Thyroid gland (tissue), 4 donors: ENCODE data around the gene RGS13. TPM values are rescaled to one million over a fixed set of nuclear protein-coding genes. Genes with fewer than 3 reads are reported as not detected.
"Not testable (repeated sequence)": the region's sequence is repeated elsewhere in the genome, so short reads cannot be mapped to it uniquely, and the experiment has no call there.

Experiments
- DNase-seq, 2 donors: peaks; one replicate each; pipeline ENCODE4 v3.0.0-alpha.2; 2019
- H3K27ac ChIP-seq, 3 donors: fragments of 200-600 bp; sonication (generic); 1 replicate in 2 of 3; 2 replicates in 1 of 3; pipeline ENCODE4 v1.5.1; 2016 to 2019; ENCODE audit warnings: mild to moderate bottlenecking in 1 of 3, moderate library complexity in 1 of 3
- H3K27me3 ChIP-seq: fragments of 200-600 bp; sonication (generic); one replicate; pipeline ENCODE4 v1.5.1; 2019
- H3K36me3 ChIP-seq, 2 donors: fragments of 200-600 bp; sonication (generic); one replicate each; pipeline ENCODE4 v1.5.1; 2016 to 2019
- H3K4me1 ChIP-seq, 2 donors: fragments of 200-600 bp; sonication (generic); one replicate each; pipeline ENCODE4 v1.5.1; 2017 to 2019
- H3K4me3 ChIP-seq, 3 donors: fragments of 200-600 bp; sonication (generic); replicated peaks in 1 of 3; 1 replicate in 2 of 3; 2 replicates in 1 of 3; pipeline ENCODE4 v1.5.1; 2016; ENCODE audit warnings: mild to moderate bottlenecking in 1 of 3
- H3K9me3 ChIP-seq: fragments of 200-600 bp; sonication (generic); one replicate; pipeline ENCODE4 v1.5.1; 2017
- POLR2A ChIP-seq, 2 donors: fragments of 450-650 bp; IDR thresholded peaks; one replicate each; pipeline ENCODE4 v1.6.1; 2017; ENCODE audit warnings: antibody characterized with exemption in 2 of 2, mild to moderate bottlenecking in 2 of 2, moderate library complexity in 1 of 2
- WGBS, 2 donors: methylation state at CpG; one replicate each; pipeline ENCODE4 v1.1.5; 2017; 5-methylcytosine and 5-hydroxymethylcytosine counted together
- intact Hi-C: fragments of 100-400 bp; cut with DNase I; formaldehyde crosslinking; loops from one replicate; pipeline ENCODE4 v1.15.1; 2023
- total RNA-seq, 4 donors: library from RNA; depleted of rRNA; stranded (reverse); fragments of >200 nt; gene quantifications; one replicate each; pipeline ENCODE4 v1.2.3, GENCODE V29; 2016
- TF ChIP-seq, protein P1 (sequence below), 6 experiments: fragments of 200-600 bp in 3 of 6; fragments of 450-650 bp in 3 of 6; sonication (generic) in 3 of 6; IDR thresholded peaks; one replicate each; pipeline ENCODE4 v1.5.1; 2016 to 2019; ENCODE audit warnings: antibody characterized with exemption in 6 of 6, mild to moderate bottlenecking in 2 of 6, inconsistent platforms in 1 of 6, moderate library complexity in 1 of 6

The RGS13 gene
- total RNA-seq, 4 donors from 2014 or later = not detected

DNA sequence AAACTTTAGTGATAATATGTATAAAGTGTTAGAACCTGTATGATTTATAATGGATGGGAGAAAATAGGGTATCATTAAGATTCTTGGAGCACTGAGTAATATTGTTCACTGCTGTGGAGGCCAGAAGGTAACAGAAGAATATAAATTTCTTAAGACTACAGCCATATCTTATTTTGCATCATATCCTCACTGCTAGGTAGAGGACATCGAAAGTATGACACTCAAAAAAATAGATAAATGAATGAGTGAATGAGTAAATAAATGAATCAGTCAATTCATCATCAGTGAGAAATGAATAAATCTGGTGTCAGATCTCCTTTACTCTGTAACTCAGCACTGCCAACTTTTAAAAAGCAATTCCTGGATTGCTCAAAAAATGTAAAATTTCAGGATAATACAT lies 33.2 kb downstream of the RGS13 start:
- no peak overlapping the region for H3K27ac ChIP-seq
- H3K36me3 ChIP-seq = no peaks in the 10 kb centered on the region
- 84 to 91% methylated on average over 1 of the region's 1 CpG for WGBS, 2 donors
- no peak overlapping the region for H3K4me3 ChIP-seq
- DNase-seq = no peak
- intact Hi-C loops = no loop called here
- no peak for TF ChIP-seq POLR2A (IDR thresholded peaks at IDR 0.05)
- TF ChIP-seq, protein P1, sequence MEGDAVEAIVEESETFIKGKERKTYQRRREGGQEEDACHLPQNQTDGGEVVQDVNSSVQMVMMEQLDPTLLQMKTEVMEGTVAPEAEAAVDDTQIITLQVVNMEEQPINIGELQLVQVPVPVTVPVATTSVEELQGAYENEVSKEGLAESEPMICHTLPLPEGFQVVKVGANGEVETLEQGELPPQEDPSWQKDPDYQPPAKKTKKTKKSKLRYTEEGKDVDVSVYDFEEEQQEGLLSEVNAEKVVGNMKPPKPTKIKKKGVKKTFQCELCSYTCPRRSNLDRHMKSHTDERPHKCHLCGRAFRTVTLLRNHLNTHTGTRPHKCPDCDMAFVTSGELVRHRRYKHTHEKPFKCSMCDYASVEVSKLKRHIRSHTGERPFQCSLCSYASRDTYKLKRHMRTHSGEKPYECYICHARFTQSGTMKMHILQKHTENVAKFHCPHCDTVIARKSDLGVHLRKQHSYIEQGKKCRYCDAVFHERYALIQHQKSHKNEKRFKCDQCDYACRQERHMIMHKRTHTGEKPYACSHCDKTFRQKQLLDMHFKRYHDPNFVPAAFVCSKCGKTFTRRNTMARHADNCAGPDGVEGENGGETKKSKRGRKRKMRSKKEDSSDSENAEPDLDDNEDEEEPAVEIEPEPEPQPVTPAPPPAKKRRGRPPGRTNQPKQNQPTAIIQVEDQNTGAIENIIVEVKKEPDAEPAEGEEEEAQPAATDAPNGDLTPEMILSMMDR (IDR thresholded peaks at IDR 0.05) = no peak
- no peaks in the 10 kb centered on the region for H3K9me3 ChIP-seq
- H3K4me1 ChIP-seq = no peaks in the 10 kb centered on the region
- H3K27me3 ChIP-seq = no peaks in the 10 kb centered on the region

DNA sequence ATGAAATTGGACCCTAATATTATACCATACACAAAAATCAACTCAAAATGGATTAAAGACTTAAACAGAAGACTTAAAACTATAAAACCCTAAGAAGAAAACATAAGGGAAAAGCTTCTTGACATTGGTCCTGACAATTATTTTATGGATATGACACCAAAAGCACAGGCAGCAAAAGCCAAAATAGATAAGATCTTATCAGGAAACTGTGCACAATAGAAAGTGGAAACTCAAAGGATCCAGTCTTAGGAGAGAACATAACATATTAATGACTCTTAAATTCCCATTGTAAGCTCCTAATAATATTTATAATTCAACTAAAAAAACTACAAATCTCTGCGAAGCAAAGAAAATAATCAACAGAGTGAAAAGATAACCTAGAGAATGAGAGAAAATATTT lies 39.8 kb downstream of the RGS13 start:
- intact Hi-C loops = no loop called here
- TF ChIP-seq POLR2A (IDR thresholded peaks at IDR 0.05) = no peak
- TF ChIP-seq, protein P1 (IDR thresholded peaks at IDR 0.05) = no peak
- 75 to 80% methylated on average over 1 of the region's 1 CpG for WGBS, 2 donors
- no peaks in the 10 kb centered on the region for H3K27me3 ChIP-seq
- H3K4me1 ChIP-seq = no peaks in the 10 kb centered on the region
- DNase-seq = no peak
- no peak overlapping the region for H3K4me3 ChIP-seq
- no peaks in the 10 kb centered on the region for H3K9me3 ChIP-seq
- no peaks in the 10 kb centered on the region for H3K36me3 ChIP-seq
- no peak overlapping the region for H3K27ac ChIP-seq

DNA sequence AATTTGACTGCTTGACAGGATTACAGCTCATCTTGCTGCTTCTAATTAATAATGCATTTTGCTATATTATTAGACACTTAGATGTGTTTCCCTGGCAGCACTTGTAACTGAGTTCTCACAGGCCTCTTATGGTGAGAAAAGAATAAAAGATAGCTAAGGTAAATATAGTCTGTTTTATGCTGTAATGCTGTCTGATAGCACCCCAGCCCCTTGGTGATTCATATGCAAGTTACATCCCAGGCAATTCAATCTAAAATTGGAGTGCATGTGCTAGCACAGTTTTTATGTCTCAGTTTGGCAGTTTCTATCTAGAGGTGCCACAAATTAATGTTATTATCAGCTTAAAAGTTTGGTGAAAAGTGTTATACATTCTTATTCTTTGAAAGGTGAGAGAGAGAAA lies 42.2 kb downstream of the RGS13 start:
- Histone ChIP-seq H3K9me3 (no peaks in the 10 kb centered on the region), H3K36me3 (no peaks in the 10 kb centered on the region), H3K4me1 (no peaks in the 10 kb centered on the region), H3K27ac (no peak overlapping the region), H3K4me3 (no peak overlapping the region), H3K27me3 (no peaks in the 10 kb centered on the region)
- intact Hi-C loops = no loop called here
- TF ChIP-seq, protein P1 (IDR thresholded peaks at IDR 0.05) = no peak
- no peak for TF ChIP-seq POLR2A (IDR thresholded peaks at IDR 0.05)
- DNase-seq = no peak

GRCh38 chr1:192682335-192682734 lies 46.4 kb downstream of the RGS13 start:
- Histone ChIP-seq H3K27me3 (no peaks in the 10 kb centered on the region), H3K4me3 (no peak overlapping the region), H3K36me3 (no peaks in the 10 kb centered on the region), H3K27ac (no peak overlapping the region), H3K4me1 (no peaks in the 10 kb centered on the region), H3K9me3 (no peaks in the 10 kb centered on the region)
- WGBS, 2 donors = 74 to 77% methylated on average over 1 of the region's 1 CpG
- no peak for TF ChIP-seq POLR2A (IDR thresholded peaks at IDR 0.05)
- TF ChIP-seq, protein P1 (IDR thresholded peaks at IDR 0.05) = no peak
- no peak for DNase-seq
- intact Hi-C loops = no loop called here

- H3K4me3 ChIP-seq, H3K27ac ChIP-seq, DNase-seq, intact Hi-C loops, H3K27me3 ChIP-seq, H3K36me3 ChIP-seq, H3K9me3 ChIP-seq, H3K4me1 ChIP-seq: not testable (repeated sequence)
- WGBS, 2 donors = 99 to 100% methylated on average over 4 of the region's 4 CpGs
These were observed 47.1 kb downstream of the RGS13 start for GRCh38 chr1:192683081-192683480.

DNA sequence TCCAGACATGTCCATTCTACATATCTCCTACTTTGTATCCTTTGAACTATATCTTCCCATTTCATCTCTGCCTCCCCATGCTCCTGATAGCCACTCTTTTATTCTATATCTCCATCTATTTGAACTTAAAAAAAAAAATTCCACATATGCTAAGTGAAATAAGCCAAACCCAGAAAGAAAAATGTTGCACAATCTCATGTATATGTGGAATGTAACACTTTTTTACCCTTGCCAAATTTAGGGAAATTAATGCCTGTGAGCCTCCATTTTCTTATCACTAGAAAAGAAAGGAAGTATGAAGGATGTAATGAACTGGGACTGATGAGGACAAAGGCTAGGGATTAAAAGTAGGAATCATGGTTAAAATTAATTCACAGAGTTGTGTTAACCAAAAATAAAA lies 53.5 kb downstream of the RGS13 start:
- no peaks in the 10 kb centered on the region for H3K9me3 ChIP-seq
- H3K27ac ChIP-seq = no peak overlapping the region
- H3K27me3 ChIP-seq = no peaks in the 10 kb centered on the region
- intact Hi-C loops = no loop called here
- no peaks in the 10 kb centered on the region for H3K36me3 ChIP-seq
- no peaks in the 10 kb centered on the region for H3K4me1 ChIP-seq
- DNase-seq = no peak
- H3K4me3 ChIP-seq = no peak overlapping the region
- TF ChIP-seq, protein P1 (IDR thresholded peaks at IDR 0.05) = no peak
- no peak for TF ChIP-seq POLR2A (IDR thresholded peaks at IDR 0.05)
